SK-N-SH (cell line): ENCODE data around the gene MYO10. TPM values are rescaled to one million over a fixed set of nuclear protein-coding genes. Genes with fewer than 3 reads are reported as not detected.

Experiments
- CTCF ChIA-PET: fragments of 300-600, 350-600 bp; formaldehyde crosslinking; extraction: SDS; loops from one replicate; lab custom pipeline; 2021; lab: Yijun Ruan, JAX
- POLR2A ChIA-PET: fragments of 350-600 bp; sonication (Branson Sonifier 250); formaldehyde crosslinking; extraction: SDS; loops from one replicate; lab custom pipeline; 2020; ENCODE audit warnings: antibody characterized with exemption, inconsistent platforms; lab: Yijun Ruan, JAX
- DNase-seq: peaks from one replicate; pipeline ENCODE4 v3.0.0; 2012
- H2AFZ ChIP-seq: fragments of 200-600 bp; sonication (generic); 2 replicates; pipeline ENCODE4 v1.8.1; 2016; ENCODE audit warnings: antibody characterized with exemption, mild to moderate bottlenecking, low read depth
- H3F3A ChIP-seq: fragments of 200-600 bp; sonication (generic); replicated peaks from 2 replicates; pipeline ENCODE3; 2016; ENCODE audit warnings: antibody characterized with exemption, mild to moderate bottlenecking; ENCODE audit not compliant: insufficient read depth
- H3K27ac ChIP-seq, 2 experiments: fragments of 200-500 bp in 1 of 2; fragments of 200-600 bp in 1 of 2; sonication (Bioruptor generic) in 1 of 2; sonication (generic), shearing (Covaris generic) in 1 of 2; 2 replicates each; pipeline versions ENCODE4 v1.5.1 to v1.6.1; 2014 to 2016; ENCODE audit warnings: low read depth in 2 of 2, inconsistent platforms in 1 of 2, low read length in 1 of 2, mild to moderate bottlenecking in 1 of 2, mixed read lengths in 1 of 2
- H3K27me3 ChIP-seq: fragments of 200-600 bp; sonication (generic), shearing (Covaris generic); 2 replicates; pipeline ENCODE4 v1.6.1; 2016; ENCODE audit warnings: mixed run types; ENCODE audit not compliant: insufficient read depth
- H3K36me3 ChIP-seq, 2 experiments: fragments of 200-500 bp in 1 of 2; fragments of 200-600 bp in 1 of 2; sonication (Bioruptor generic) in 1 of 2; sonication (generic) in 1 of 2; replicated peaks in 1 of 2; 2 replicates each; pipeline versions ENCODE3 to v1.5.1; 2014 to 2016; ENCODE audit warnings: low read length in 1 of 2, mild to moderate bottlenecking in 1 of 2; ENCODE audit not compliant: insufficient read depth in 2 of 2, control insufficient read depth in 1 of 2
- H3K4me1 ChIP-seq, 2 experiments: fragments of 200-500 bp in 1 of 2; fragments of 200-600 bp in 1 of 2; sonication (Bioruptor generic) in 1 of 2; sonication (generic), shearing (Covaris generic) in 1 of 2; 2 replicates each; pipeline versions ENCODE4 v1.5.1 to v1.6.1; 2014 to 2016; ENCODE audit warnings: low read depth in 1 of 2, low read length in 1 of 2, mixed run types in 1 of 2; ENCODE audit not compliant: insufficient read depth in 2 of 2, control insufficient read depth in 1 of 2
- H3K4me2 ChIP-seq: fragments of 200-600 bp; sonication (generic), shearing (Covaris generic); 2 replicates; pipeline ENCODE4 v1.6.1; 2017; ENCODE audit warnings: mixed run types
- H3K4me3 ChIP-seq, 2 experiments: fragments of 200-500 bp in 1 of 2; fragments of 200-600 bp in 1 of 2; sonication (Bioruptor generic) in 1 of 2; sonication (generic), shearing (Covaris generic) in 1 of 2; 2 replicates each; pipeline versions ENCODE4 v1.5.1 to v1.8.1; 2014 to 2016; ENCODE audit warnings: low read depth in 2 of 2, inconsistent platforms in 1 of 2, low read length in 1 of 2, mild to moderate bottlenecking in 1 of 2, mixed read lengths in 1 of 2, moderate library complexity in 1 of 2
- H3K79me2 ChIP-seq: fragments of 200-600 bp; sonication (generic); 2 replicates; pipeline ENCODE4 v1.8.1; 2017; ENCODE audit warnings: mild to moderate bottlenecking; ENCODE audit not compliant: insufficient read depth
- H3K9ac ChIP-seq: fragments of 200-600 bp; sonication (generic); 2 replicates; pipeline ENCODE4 v1.6.1; 2017; ENCODE audit warnings: mixed run types
- H3K9me2 ChIP-seq: fragments of 200-600 bp; sonication (generic); 2 replicates; pipeline ENCODE4 v1.6.1; 2017; ENCODE audit warnings: mixed run types
- H3K9me3 ChIP-seq: fragments of 200-600 bp; sonication (generic); 2 replicates; pipeline ENCODE4 v1.6.1; 2017; ENCODE audit warnings: mixed run types, mild to moderate bottlenecking, moderate library complexity
- H4K20me1 ChIP-seq: fragments of 200-600 bp; sonication (generic); 2 replicates; pipeline ENCODE4 v1.6.1; 2017; ENCODE audit warnings: mild to moderate bottlenecking, mixed run types; ENCODE audit not compliant: insufficient read depth
- ELF1 ChIP-seq: IDR thresholded peaks from 2 replicates; pipeline ENCODE4 v1.4.0; 2012
- EP300 ChIP-seq, 2 experiments: IDR thresholded peaks; 2 replicates each; pipeline versions ENCODE4 v1.4.0 to v1.6.1; 2012; ENCODE audit warnings: borderline replicate concordance in 1 of 2, low read depth in 1 of 2, low read length in 1 of 2
- EZH2phosphoT487 ChIP-seq: fragments of 200-600 bp; sonication (generic); IDR thresholded peaks from 2 replicates; pipeline ENCODE4 v1.6.1; 2017; ENCODE audit warnings: low read depth, mixed run types, mild to moderate bottlenecking, antibody characterized with exemption, moderate library complexity, borderline replicate concordance
- NFIC ChIP-seq: IDR thresholded peaks from 2 replicates; pipeline ENCODE4 v1.4.0; 2012; ENCODE audit warnings: borderline replicate concordance
- TCF12 ChIP-seq: IDR thresholded peaks from 2 replicates; pipeline ENCODE4 v1.4.0; 2012
- WGBS: methylation state at CpG from one replicate; pipeline ENCODE4 v1.1.6; 2017; ENCODE audit warnings: low lambda C conversion rate; 5-methylcytosine and 5-hydroxymethylcytosine counted together
- polyA plus RNA-seq, 3 experiments: library from polyadenylated mRNA; depleted of rRNA; stranded (reverse); fragments of >200 nt; gene quantifications; 2 replicates each; pipeline ENCODE4 v1.2.3, GENCODE V29; 2012
- TF ChIP-seq, protein P1 (sequence below): fragments of 200-600 bp; sonication (generic); IDR thresholded peaks from 2 replicates; pipeline ENCODE4 v1.6.1; 2017; ENCODE audit warnings: antibody characterized with exemption, mild to moderate bottlenecking, moderate library complexity
- TF ChIP-seq, protein P2 (sequence below): IDR thresholded peaks from 2 replicates; pipeline ENCODE4 v1.6.1; 2012; ENCODE audit warnings: mild to moderate bottlenecking, low read depth, low read length, moderate library complexity
- TF ChIP-seq, protein P3 (sequence below): IDR thresholded peaks from 2 replicates; pipeline ENCODE4 v1.4.0; 2012; ENCODE audit warnings: low read depth, borderline replicate concordance

Gene MYO10
- polyA plus RNA-seq, 1 of the 3 experiments (the other 2 are of a cell fraction), result 8.1 TPM

DNA sequence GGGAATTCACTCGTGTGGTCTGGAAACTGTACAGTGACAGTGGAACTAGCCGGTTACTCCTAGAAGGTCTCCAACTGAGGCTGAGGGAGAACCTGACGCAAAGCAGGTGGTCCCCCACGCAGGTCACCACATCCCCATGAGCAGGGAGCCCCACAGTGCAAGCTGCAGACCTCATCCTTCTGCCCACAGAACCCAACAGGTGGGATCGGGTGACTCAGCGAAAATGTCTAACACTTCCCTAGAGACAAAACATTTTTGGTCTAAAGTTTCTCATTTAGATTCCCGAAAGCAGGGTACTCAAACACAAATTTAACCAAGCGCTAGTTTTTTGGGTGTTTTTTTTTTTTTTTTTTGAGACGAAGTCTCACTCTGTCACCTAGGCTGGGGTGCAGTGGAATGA, 256.9 kb downstream of the MYO10 start:
- Histone ChIP-seq H3K9me3 (no peaks in the 10 kb centered on the region), H3K79me2 (peaks cover 43% of the 10 kb centered on the region; the same call in 1 of the 2 replicates), H3K4me2 (no peak overlapping the region), H3K4me1 (no peaks in the 10 kb centered on the region), H3K9me2 (no peaks in the 10 kb centered on the region), H3K9ac (no peak overlapping the region), H3K27me3 (no peaks in the 10 kb centered on the region), H3K36me3 (peaks cover 22 to 85% of the 10 kb centered on the region in 2 experiments), H3K27ac (no peak overlapping the region), H3F3A (peaks cover 5% of the 10 kb centered on the region), H4K20me1 (no peaks in the 10 kb centered on the region; the same call in 1 of the 2 replicates), H3K4me3 (no peak overlapping the region), H2AFZ (no peak overlapping the region)
- ChIA-PET POLR2A (interaction anchor here (0.6 kb wide), 1 partner anchor 182 kb away, joined by 3 read pairs; no protein-coding TSS in a partner anchor), CTCF (interaction anchor here (1.4 to 3.4 kb wide), 4 partner anchors 11 to 189 kb away, joined by 3 to 12 read pairs (median 8); no protein-coding TSS in a partner anchor)
- no peak for DNase-seq
- TF ChIP-seq, protein P1, sequence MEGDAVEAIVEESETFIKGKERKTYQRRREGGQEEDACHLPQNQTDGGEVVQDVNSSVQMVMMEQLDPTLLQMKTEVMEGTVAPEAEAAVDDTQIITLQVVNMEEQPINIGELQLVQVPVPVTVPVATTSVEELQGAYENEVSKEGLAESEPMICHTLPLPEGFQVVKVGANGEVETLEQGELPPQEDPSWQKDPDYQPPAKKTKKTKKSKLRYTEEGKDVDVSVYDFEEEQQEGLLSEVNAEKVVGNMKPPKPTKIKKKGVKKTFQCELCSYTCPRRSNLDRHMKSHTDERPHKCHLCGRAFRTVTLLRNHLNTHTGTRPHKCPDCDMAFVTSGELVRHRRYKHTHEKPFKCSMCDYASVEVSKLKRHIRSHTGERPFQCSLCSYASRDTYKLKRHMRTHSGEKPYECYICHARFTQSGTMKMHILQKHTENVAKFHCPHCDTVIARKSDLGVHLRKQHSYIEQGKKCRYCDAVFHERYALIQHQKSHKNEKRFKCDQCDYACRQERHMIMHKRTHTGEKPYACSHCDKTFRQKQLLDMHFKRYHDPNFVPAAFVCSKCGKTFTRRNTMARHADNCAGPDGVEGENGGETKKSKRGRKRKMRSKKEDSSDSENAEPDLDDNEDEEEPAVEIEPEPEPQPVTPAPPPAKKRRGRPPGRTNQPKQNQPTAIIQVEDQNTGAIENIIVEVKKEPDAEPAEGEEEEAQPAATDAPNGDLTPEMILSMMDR, result no peak
- TF ChIP-seq NFIC (no peak), ELF1 (no peak), TCF12 (no peak), EZH2phosphoT487 (no peak), EP300 (IDR thresholded peaks at IDR 0.05; ENCODE audit: borderline replicate concordance in 1 of 2, low read depth in 1 of 2, low read length in 1 of 2) (no peak)
- TF ChIP-seq, protein P2, sequence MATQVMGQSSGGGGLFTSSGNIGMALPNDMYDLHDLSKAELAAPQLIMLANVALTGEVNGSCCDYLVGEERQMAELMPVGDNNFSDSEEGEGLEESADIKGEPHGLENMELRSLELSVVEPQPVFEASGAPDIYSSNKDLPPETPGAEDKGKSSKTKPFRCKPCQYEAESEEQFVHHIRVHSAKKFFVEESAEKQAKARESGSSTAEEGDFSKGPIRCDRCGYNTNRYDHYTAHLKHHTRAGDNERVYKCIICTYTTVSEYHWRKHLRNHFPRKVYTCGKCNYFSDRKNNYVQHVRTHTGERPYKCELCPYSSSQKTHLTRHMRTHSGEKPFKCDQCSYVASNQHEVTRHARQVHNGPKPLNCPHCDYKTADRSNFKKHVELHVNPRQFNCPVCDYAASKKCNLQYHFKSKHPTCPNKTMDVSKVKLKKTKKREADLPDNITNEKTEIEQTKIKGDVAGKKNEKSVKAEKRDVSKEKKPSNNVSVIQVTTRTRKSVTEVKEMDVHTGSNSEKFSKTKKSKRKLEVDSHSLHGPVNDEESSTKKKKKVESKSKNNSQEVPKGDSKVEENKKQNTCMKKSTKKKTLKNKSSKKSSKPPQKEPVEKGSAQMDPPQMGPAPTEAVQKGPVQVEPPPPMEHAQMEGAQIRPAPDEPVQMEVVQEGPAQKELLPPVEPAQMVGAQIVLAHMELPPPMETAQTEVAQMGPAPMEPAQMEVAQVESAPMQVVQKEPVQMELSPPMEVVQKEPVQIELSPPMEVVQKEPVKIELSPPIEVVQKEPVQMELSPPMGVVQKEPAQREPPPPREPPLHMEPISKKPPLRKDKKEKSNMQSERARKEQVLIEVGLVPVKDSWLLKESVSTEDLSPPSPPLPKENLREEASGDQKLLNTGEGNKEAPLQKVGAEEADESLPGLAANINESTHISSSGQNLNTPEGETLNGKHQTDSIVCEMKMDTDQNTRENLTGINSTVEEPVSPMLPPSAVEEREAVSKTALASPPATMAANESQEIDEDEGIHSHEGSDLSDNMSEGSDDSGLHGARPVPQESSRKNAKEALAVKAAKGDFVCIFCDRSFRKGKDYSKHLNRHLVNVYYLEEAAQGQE, result no peak
- TF ChIP-seq, protein P3, sequence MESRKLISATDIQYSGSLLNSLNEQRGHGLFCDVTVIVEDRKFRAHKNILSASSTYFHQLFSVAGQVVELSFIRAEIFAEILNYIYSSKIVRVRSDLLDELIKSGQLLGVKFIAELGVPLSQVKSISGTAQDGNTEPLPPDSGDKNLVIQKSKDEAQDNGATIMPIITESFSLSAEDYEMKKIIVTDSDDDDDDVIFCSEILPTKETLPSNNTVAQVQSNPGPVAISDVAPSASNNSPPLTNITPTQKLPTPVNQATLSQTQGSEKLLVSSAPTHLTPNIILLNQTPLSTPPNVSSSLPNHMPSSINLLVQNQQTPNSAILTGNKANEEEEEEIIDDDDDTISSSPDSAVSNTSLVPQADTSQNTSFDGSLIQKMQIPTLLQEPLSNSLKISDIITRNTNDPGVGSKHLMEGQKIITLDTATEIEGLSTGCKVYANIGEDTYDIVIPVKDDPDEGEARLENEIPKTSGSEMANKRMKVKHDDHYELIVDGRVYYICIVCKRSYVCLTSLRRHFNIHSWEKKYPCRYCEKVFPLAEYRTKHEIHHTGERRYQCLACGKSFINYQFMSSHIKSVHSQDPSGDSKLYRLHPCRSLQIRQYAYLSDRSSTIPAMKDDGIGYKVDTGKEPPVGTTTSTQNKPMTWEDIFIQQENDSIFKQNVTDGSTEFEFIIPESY, result no peak
- WGBS, result 94% methylated on average over 9 of the region's 9 CpGs
